K562 (cell line): ENCODE results near the gene ZSWIM7. TPM values are rescaled to one million over a fixed set of nuclear protein-coding genes. Genes with fewer than 3 reads are reported as not detected.
A peak's percentile ranks its signal among the peaks of the same experiment; 100 is the strongest.

Source experiments
- ATAC-seq: fragments of 200-7000 bp; cut with Tn5 transposase; 3 replicates; pipeline ENCODE4 v1.9.1; 2020; ENCODE audit warnings: moderate library complexity
- BruUV-seq: library from RNA; stranded (reverse); fragments of 400-500 nt; replicated peaks from 2 replicates; lab custom pipeline; 2021; lab: Mats Ljungman, UMichigan
- CTCF ChIA-PET: fragments of 300-600 bp; formaldehyde crosslinking; extraction: SDS; loops from one replicate; lab custom pipeline; 2021; ENCODE audit warnings: low intra/inter-chr PET ratio; lab: Yijun Ruan, JAX
- POLR2A ChIA-PET: fragments of 300-600, 350-650 bp; sonication (Branson Sonifier 250); formaldehyde crosslinking; extraction: SDS; loops from one replicate; lab custom pipeline; 2021; ENCODE audit warnings: antibody characterized with exemption, inconsistent platforms; lab: Yijun Ruan, JAX
- DNase-seq, 4 experiments: peaks; one replicate each; pipeline versions ENCODE4 v3.0.0 to v3.0.0-alpha.2; 2011 to 2018; ENCODE audit warnings: low spot score in 3 of 4, mixed read lengths in 3 of 4; ENCODE audit errors: extremely low read depth in 1 of 4
- FAIRE-seq: peaks from 2 replicates; lab custom pipeline; 2011; peaks lifted over from hg19 to GRCh38; lab: Jason Lieb, UNC
- H2AFZ ChIP-seq: 2 replicates; pipeline ENCODE4 v1.6.0; 2011; ENCODE audit warnings: low read depth, low read length, control low read depth, inconsistent platforms
- H3K27ac ChIP-seq: fragments of 200-600 bp; 3 replicates; pipeline ENCODE4 v1.8.0; 2011; ENCODE audit warnings: low read depth, mild to moderate bottlenecking, control low read depth, inconsistent platforms, low read length, moderate library complexity, mixed read lengths; ENCODE audit errors: extremely low read depth
- H3K27me3 ChIP-seq, 2 experiments: fragments of 300-600 bp in 1 of 2; 2 replicates in 1 of 2; 3 replicates in 1 of 2; pipeline versions ENCODE4 v1.6.0 to v1.8.0; 2011; ENCODE audit warnings: inconsistent platforms in 2 of 2, low read length in 2 of 2, mild to moderate bottlenecking in 1 of 2, mixed read lengths in 1 of 2, moderate library complexity in 1 of 2; ENCODE audit not compliant: control insufficient read depth in 2 of 2, insufficient read depth in 2 of 2
- H3K36me3 ChIP-seq: fragments of 300-600 bp; 3 replicates; pipeline ENCODE4 v1.8.0; 2011; ENCODE audit warnings: mild to moderate bottlenecking, low read length, inconsistent platforms; ENCODE audit not compliant: control insufficient read depth, insufficient read depth
- H3K4me1 ChIP-seq, 2 experiments: fragments of 200-600 bp in 1 of 2; replicated peaks in 1 of 2; 2 replicates in 1 of 2; 3 replicates in 1 of 2; pipeline versions ENCODE4 v1.5.1 to v1.8.0; 2011; ENCODE audit warnings: inconsistent platforms in 2 of 2, low read length in 2 of 2, mild to moderate bottlenecking in 1 of 2, mixed read lengths in 1 of 2, moderate library complexity in 1 of 2; ENCODE audit not compliant: control insufficient read depth in 2 of 2, insufficient read depth in 2 of 2
- H3K4me2 ChIP-seq: 2 replicates; pipeline ENCODE4 v1.6.1; 2011; ENCODE audit warnings: low read length, control low read depth, inconsistent platforms, mixed read lengths; ENCODE audit not compliant: insufficient read depth
- H3K4me3 ChIP-seq: fragments of 200-600 bp; sonication (generic), shearing (Covaris generic); 2 replicates; pipeline ENCODE4 v1.5.1; 2016; ENCODE audit warnings: control low read depth, inconsistent platforms
- H3K79me2 ChIP-seq: fragments of 200-600 bp; 3 replicates; pipeline ENCODE4 v1.8.0; 2011; ENCODE audit warnings: low read length, inconsistent platforms; ENCODE audit not compliant: control insufficient read depth, insufficient read depth
- H3K9ac ChIP-seq, 2 experiments: 2 replicates each; pipeline versions ENCODE4 v1.6.0 to v1.6.1; 2011; ENCODE audit warnings: low read depth in 2 of 2, low read length in 2 of 2, control low read depth in 1 of 2, inconsistent platforms in 1 of 2, mild to moderate bottlenecking in 1 of 2, mixed read lengths in 1 of 2; ENCODE audit not compliant: insufficient read depth in 1 of 2
- H3K9me1 ChIP-seq: one replicate; pipeline ENCODE4 v1.6.0; 2011; ENCODE audit warnings: inconsistent platforms, mild to moderate bottlenecking, low read length, moderate library complexity; ENCODE audit not compliant: control insufficient read depth, insufficient read depth
- H3K9me3 ChIP-seq: replicated peaks from 2 replicates; pipeline ENCODE4 v1.5.1; 2011; ENCODE audit warnings: low read depth, low read length, inconsistent platforms; ENCODE audit not compliant: control insufficient read depth, insufficient read depth
- H4K20me1 ChIP-seq: replicated peaks from 2 replicates; pipeline ENCODE4 v1.6.1; 2011; ENCODE audit warnings: low read length, inconsistent platforms, mixed read lengths; ENCODE audit not compliant: control insufficient read depth, insufficient read depth
- CBX3 ChIP-seq, 2 experiments: IDR thresholded peaks; 1 replicate in 1 of 2; 2 replicates in 1 of 2; pipeline ENCODE4 v1.6.1; 2012; ENCODE audit warnings: inconsistent platforms in 2 of 2, low read length in 2 of 2, borderline replicate concordance in 1 of 2, control low read depth in 1 of 2
- CBX5 ChIP-seq: IDR thresholded peaks from 2 replicates; pipeline ENCODE4 v1.6.1; 2014; ENCODE audit warnings: low read depth, borderline replicate concordance
- CSDE1 ChIP-seq, 2 experiments: fragments of 450-650 bp; IDR thresholded peaks; 2 replicates each; pipeline ENCODE4 v1.6.1; 2016; ENCODE audit warnings: mild to moderate bottlenecking in 1 of 2
- ELK3 ChIP-seq: fragments of 450-650 bp; formaldehyde crosslinking; IDR thresholded peaks from 2 replicates; pipeline ENCODE4 v1.4.0; 2020; ENCODE audit warnings: mild to moderate bottlenecking
- FOXP1 ChIP-seq: sonication (generic); formaldehyde crosslinking; IDR thresholded peaks from 2 replicates; pipeline ENCODE4 v1.8.0; 2022; ENCODE audit warnings: mild to moderate bottlenecking, missing genetic modification reagents
- MEF2A ChIP-seq: IDR thresholded peaks from 2 replicates; pipeline ENCODE4 v1.6.1; 2011; ENCODE audit warnings: low read depth, mild to moderate bottlenecking, low read length, moderate library complexity; ENCODE audit not compliant: control insufficient read depth
- NFIX ChIP-seq: fragments of 250-450 bp; sonication (Bioruptor Pico); IDR thresholded peaks from 2 replicates; pipeline ENCODE4 v1.4.0; 2020; ENCODE audit warnings: low read depth, mild to moderate bottlenecking, moderate library complexity
- PHB ChIP-seq: fragments of 250-450 bp; sonication (Bioruptor Pico); IDR thresholded peaks from 2 replicates; pipeline ENCODE4 v1.5.0; 2021
- PREB ChIP-seq: sonication (generic); formaldehyde crosslinking; IDR thresholded peaks from 2 replicates; pipeline ENCODE4 v1.8.1; 2023; ENCODE audit warnings: mild to moderate bottlenecking, missing genetic modification reagents
- TRIM24 ChIP-seq, 2 experiments: fragments of 450-650 bp; IDR thresholded peaks; 2 replicates each; pipeline ENCODE4 v1.6.1; 2016
- ZBTB11 ChIP-seq, 3 experiments: fragments of 200-800 bp in 1 of 3; fragments of 250-450 bp in 1 of 3; fragments of 450-650 bp in 1 of 3; sonication (Bioruptor Pico) in 1 of 3; sonication (Bioruptor generic) in 1 of 3; formaldehyde crosslinking in 1 of 3; IDR thresholded peaks; 2 replicates each; pipeline versions ENCODE4 v1.6.1 to v1.8.0; 2016 to 2022; ENCODE audit warnings: mild to moderate bottlenecking in 2 of 3, missing genetic modification characterization in 2 of 3, missing compliant biosample characterization in 1 of 3, moderate library complexity in 1 of 3
- ZKSCAN1 ChIP-seq: fragments of 150-350 bp; IDR thresholded peaks from 2 replicates; pipeline ENCODE4 v1.6.1; 2016; ENCODE audit warnings: low read depth, low read length
- ZNF140 ChIP-seq: fragments of 250-450 bp; sonication (Bioruptor Pico); IDR thresholded peaks from 2 replicates; pipeline ENCODE4 v1.8.0; 2021; ENCODE audit warnings: moderate library complexity, mild to moderate bottlenecking, inconsistent platforms
- ZNF146 ChIP-seq: IDR thresholded peaks from one replicate; pipeline ENCODE4 v1.6.1; 2018; ENCODE audit warnings: missing compliant biosample characterization; ENCODE audit not compliant: unreplicated experiment
- ZNF280A ChIP-seq: fragments of 450-650 bp; IDR thresholded peaks from 2 replicates; pipeline ENCODE4 v1.6.1; 2018; ENCODE audit warnings: mild to moderate bottlenecking, low read depth; ENCODE audit not compliant: partially characterized antibody
- in situ Hi-C: fragments of 300-500 bp; cut with MboI; formaldehyde crosslinking; loops from 4 replicates; pipeline ENCODE4 v1.15.0; 2018; ENCODE audit warnings: inconsistent platforms, mixed read lengths
- intact Hi-C: fragments of 100-400 bp; cut with micrococcal nuclease; formaldehyde crosslinking; loops from 2 replicates; pipeline ENCODE4 v1.14.2; 2022
- polyA plus RNA-seq, 8 experiments: library from polyadenylated mRNA; depleted of rRNA in 4 of 8; stranded (reverse) in 5 of 8; unstranded in 3 of 8; fragments of >200 nt; fragmentation: Nextera tagmentation in 2 of 8; fragmentation: Illumina TruSeq in 1 of 8; extraction: Ambion mirVana in 2 of 8; extraction: Trizol in 1 of 8; gene quantifications; 2 replicates each; pipeline versions ENCODE4 v1.2.1 to v1.2.3, GENCODE V29; 2011 to 2014; ENCODE audit warnings: inconsistent platforms in 1 of 8, missing spikeins in 1 of 8
- total RNA-seq, 7 experiments: library from RNA; depleted of rRNA in 6 of 7; stranded (reverse); fragments of >200 nt in 6 of 7; fragmentation: Illumina TruSeq in 2 of 7; extraction: Trizol in 2 of 7; gene quantifications; 2 replicates each; pipeline versions ENCODE4 v1.2.1 to v1.2.3, GENCODE V29; 2011 to 2021; ENCODE audit warnings: low replicate concordance in 1 of 7

The ZSWIM7 gene
- total and polyA plus RNA-seq, 9 of the 15 experiments (the other 6 are each of a cell fraction or from before 2014, with no cell fraction given) = 5.9 to 18.7 (median 9.5) TPM

- Histone ChIP-seq H3K4me1 (peaks cover 8 to 15% of the 10 kb centered on the region in 2 experiments; a peak in 2 of 5 replicates), H3K9me1 (no peaks in the 10 kb centered on the region), H3K27ac (no peak overlapping the region), H3K36me3 (peaks cover 55% of the 10 kb centered on the region), H3K4me2 (peak overlapping the region; percentile 79), H3K9ac (no peak overlapping the region), H3K9me3 (peaks cover 10% of the 10 kb centered on the region), H3K79me2 (peaks cover 31% of the 10 kb centered on the region), H3K27me3 (no peaks in the 10 kb centered on the region), H3K4me3 (peak overlapping the region; percentile 84; the same call in 1 of the 2 replicates), H2AFZ (no peak overlapping the region), H4K20me1 (no peaks in the 10 kb centered on the region)
- ChIA-PET POLR2A (interaction anchor here (0.5 to 0.9 kb wide), 4 partner anchors 11 to 51 kb away, joined by 3 read pairs; no protein-coding TSS in a partner anchor), CTCF (no interaction called here)
- intact Hi-C loops (loop anchor here (10.0 kb wide), 1 partner anchor 213 kb away; the partner anchor contains the start of genes NCOR1 and PIGL), in situ Hi-C loops (no loop called here)
- DNase-seq (no peak), FAIRE-seq (no peak), ATAC-seq (no peak)
- no TSS peak for BruUV-seq
- TF ChIP-seq ZNF146 (CRISPR knock-in tag) = no peak
- TF ChIP-seq CBX3 (IDR thresholded peaks at IDR 0.05; ENCODE audit: borderline replicate concordance in 1 of 2, low read length in 2 of 2) = peak in 1 of 2 experiments; percentile 93; a peak in 2 of 3 replicates
- TF ChIP-seq TRIM24 (IDR thresholded peaks at IDR 0.05) = peak; percentile 33 to 51; a peak in 2 of 4 replicates
- TF ChIP-seq PHB (CRISPR knock-in tag) = no peak
- TF ChIP-seq CSDE1 (IDR thresholded peaks at IDR 0.05) = no peak
- TF ChIP-seq CBX5 = 0 out of 2 replicates have a peak, but pooled peaks have one; percentile 13
- TF ChIP-seq ZBTB11 (CRISPR knock-in tag; IDR thresholded peaks at IDR 0.05) = no peak
- TF ChIP-seq ELK3 = no peak
- TF ChIP-seq ZNF280A = no peak
- TF ChIP-seq PREB (CRISPR knock-in tag) = no peak
- no peak for TF ChIP-seq NFIX
- TF ChIP-seq FOXP1 (CRISPR knock-in tag) = no peak
- no peak for TF ChIP-seq ZNF140
- no peak for TF ChIP-seq MEF2A
- TF ChIP-seq ZKSCAN1 = peak; percentile 63; the same call in 1 of the 2 replicates
Observed at GRCh38 chr17:16001226-16001897, 1.9 kb upstream of the ZSWIM7 start.
